ENCODE results near the gene SLC25A46.
"Not testable (repeated sequence)": the region's sequence is repeated elsewhere in the genome, so short reads cannot be mapped to it uniquely, and the experiment has no call there.

SLC25A46 gene

GRCh38 chr5:110716247-110717245, 22.3 kb upstream of the SLC25A46 start:
- DNase-seq (ENCODE audit: low read depth), result no peak
- 0 out of 2 replicates have a peak, but pooled peaks have one; percentile 4 for TF ChIP-seq CTCF (conservative IDR thresholded peaks at IDR 0.05; ENCODE audit: low read length)
- no peak overlapping the region for H3K4me3 ChIP-seq (ENCODE audit: low read length)

DNA sequence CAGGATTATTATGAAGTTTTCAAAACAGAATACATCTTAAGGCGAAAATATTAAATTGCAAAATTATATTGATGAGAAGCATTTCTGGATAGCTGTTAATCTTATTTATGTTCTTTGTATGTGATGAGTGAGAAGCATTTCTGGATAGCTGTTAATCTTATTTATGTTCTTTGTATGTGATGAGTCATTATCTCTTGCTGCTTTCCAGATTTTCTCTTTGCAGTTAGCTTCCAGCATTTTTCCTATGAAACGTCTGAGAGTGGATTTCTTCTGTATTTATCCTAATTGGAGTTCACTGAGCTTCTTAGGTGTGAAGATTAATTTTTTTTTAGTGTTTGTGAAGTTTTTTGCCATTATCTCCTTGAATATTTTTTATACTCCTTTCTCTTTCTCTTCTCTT, 20.5 kb upstream of the SLC25A46 start:
- TF ChIP-seq CTCF (conservative IDR thresholded peaks at IDR 0.05; ENCODE audit: low read length), result no peak

GRCh38 chr5:110726249-110727024, 12.4 kb upstream of the SLC25A46 start, which contains the start of gene TMEM232:
TMEM232 (minus strand) TSS chr5:110726671; CDS start chr5:110667352, 59,319 bp downstream.
- peak within 1 kb of the TSS; percentile 42 for H3K4me3 ChIP-seq (ENCODE audit: low read length)
- DNase-seq (ENCODE audit: low read depth), result peak; percentile 50
- no peak for TF ChIP-seq CTCF (conservative IDR thresholded peaks at IDR 0.05; ENCODE audit: low read length)

More for the DNA sequence above, 20.5 kb upstream of the SLC25A46 start:
- DNase-seq (ENCODE audit: low read depth), result peak; percentile 25
- no peak overlapping the region for H3K4me3 ChIP-seq (ENCODE audit: low read length)

DNA sequence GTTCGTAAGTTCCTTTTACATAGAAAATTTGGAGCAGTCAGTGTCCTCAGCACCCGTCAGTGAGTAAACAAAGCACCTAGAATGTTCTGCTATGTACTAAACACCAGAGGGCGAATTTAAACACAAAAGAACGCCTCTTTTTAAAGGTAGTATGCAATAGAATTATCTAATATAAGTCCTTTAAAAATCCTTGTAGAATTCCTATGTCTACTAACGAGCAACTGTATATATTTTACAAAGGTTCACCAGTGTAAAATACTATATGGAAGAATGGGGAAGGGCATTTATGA, 11.8 kb upstream of the SLC25A46 start:
- TF ChIP-seq CTCF (conservative IDR thresholded peaks at IDR 0.05; ENCODE audit: low read length), result peak; percentile 12; the same call in 1 of the 2 replicates
- H3K4me3 ChIP-seq (ENCODE audit: low read length), result peak overlapping the region; percentile 42
- no peak for DNase-seq (ENCODE audit: low read depth)

GRCh38 chr5:110731499-110731898, 7.3 kb upstream of the SLC25A46 start:
- H3K4me3 ChIP-seq (ENCODE audit: low read length); DNase-seq (ENCODE audit: low read depth): not testable (repeated sequence)

DNA sequence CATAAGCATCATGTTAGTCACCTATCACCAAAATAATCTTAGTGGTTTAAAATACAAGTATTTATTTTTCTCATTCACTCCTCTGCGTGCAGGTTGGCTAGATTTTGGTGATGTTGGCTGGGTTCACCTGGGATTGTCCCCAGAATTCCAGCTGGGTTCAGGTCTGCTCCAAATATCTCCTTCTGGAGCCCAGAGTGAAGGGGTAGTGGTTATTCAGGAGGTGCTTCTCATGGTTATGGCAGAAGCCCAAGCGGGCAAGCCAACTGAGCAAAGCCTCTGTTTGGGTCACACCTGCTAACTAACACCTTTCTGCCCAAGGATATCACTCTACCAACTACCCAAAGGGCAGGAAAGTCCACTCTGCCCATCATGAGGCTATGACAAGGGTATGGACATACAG, 4.7 kb upstream of the SLC25A46 start:
- TF ChIP-seq CTCF (conservative IDR thresholded peaks at IDR 0.05; ENCODE audit: low read length), result no peak
- DNase-seq (ENCODE audit: low read depth), result no peak
- no peak overlapping the region for H3K4me3 ChIP-seq (ENCODE audit: low read length)

DNA sequence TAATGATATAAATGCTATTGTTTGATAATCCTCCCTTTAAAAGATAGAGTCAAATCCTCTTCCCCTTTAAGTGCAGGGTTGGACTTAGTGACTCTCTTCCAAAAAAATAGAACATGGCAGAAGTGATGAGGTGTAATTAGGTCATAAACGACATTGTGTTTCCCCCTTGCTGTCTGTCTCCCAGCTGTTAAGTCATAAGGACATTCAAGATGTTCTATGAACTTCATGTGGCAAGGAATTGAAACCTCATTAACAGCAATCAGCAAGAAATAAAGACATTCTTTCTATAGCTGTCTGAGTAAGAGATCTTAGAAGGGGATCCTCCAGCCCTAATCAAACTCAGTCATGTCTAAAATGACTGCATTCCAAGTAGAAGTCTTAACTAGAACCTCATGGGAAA, 3.3 kb upstream of the SLC25A46 start:
- H3K4me3 ChIP-seq (ENCODE audit: low read length), result no peak overlapping the region
- DNase-seq (ENCODE audit: low read depth), result peak; percentile 8
- no peak for TF ChIP-seq CTCF (conservative IDR thresholded peaks at IDR 0.05; ENCODE audit: low read length)
